Osteoblast (primary cell): ENCODE data around the gene TBC1D3B. TPM values are rescaled to one million over a fixed set of nuclear protein-coding genes. Genes with fewer than 3 reads are reported as not detected.
"Not testable (repeated sequence)": the region's sequence is repeated elsewhere in the genome, so short reads cannot be mapped to it uniquely, and the experiment has no call there.

Experiments used
- DNase-seq: peaks from one replicate; pipeline ENCODE4 v3.0.0; 2011; ENCODE audit warnings: low spot score, mixed read lengths; ENCODE audit not compliant: insufficient read length; ENCODE audit errors: missing footprints
- H2AFZ ChIP-seq: 2 replicates; pipeline ENCODE4 v1.6.0; 2011; ENCODE audit warnings: mild to moderate bottlenecking, low read length
- H3K27ac ChIP-seq: 2 replicates; pipeline ENCODE4 v1.5.1; 2011; ENCODE audit warnings: mild to moderate bottlenecking, low read depth, low read length, moderate library complexity
- H3K27me3 ChIP-seq: 2 replicates; pipeline ENCODE4 v1.6.0; 2012; ENCODE audit warnings: mild to moderate bottlenecking, control low read depth, inconsistent platforms, low read length, moderate library complexity; ENCODE audit not compliant: insufficient read depth
- H3K36me3 ChIP-seq: 2 replicates; pipeline ENCODE4 v1.5.1; 2011; ENCODE audit warnings: mild to moderate bottlenecking, low read length, control low read depth, moderate library complexity; ENCODE audit not compliant: insufficient read depth
- H3K4me1 ChIP-seq: 2 replicates; pipeline ENCODE4 v1.5.1; 2011; ENCODE audit warnings: mild to moderate bottlenecking, low read length, control low read depth, moderate library complexity; ENCODE audit not compliant: insufficient read depth
- H3K4me2 ChIP-seq: 2 replicates; pipeline ENCODE4 v1.6.0; 2011; ENCODE audit warnings: mild to moderate bottlenecking, low read length; ENCODE audit not compliant: insufficient read depth
- H3K4me3 ChIP-seq: fragments of 200-600 bp; sonication (generic); 3 replicates; pipeline ENCODE4 v1.5.1; 2012; ENCODE audit warnings: mild to moderate bottlenecking, low read length, inconsistent platforms; ENCODE audit not compliant: insufficient read depth
- H3K79me2 ChIP-seq: 2 replicates; pipeline ENCODE4 v1.6.0; 2012; ENCODE audit warnings: mild to moderate bottlenecking, low read length, control low read depth, inconsistent platforms; ENCODE audit not compliant: insufficient read depth
- H3K9me3 ChIP-seq: 2 replicates; pipeline ENCODE4 v1.5.1; 2011; ENCODE audit warnings: low read depth, low read length, control low read depth
- H4K20me1 ChIP-seq: 2 replicates; pipeline ENCODE4 v1.6.0; 2012; ENCODE audit warnings: mild to moderate bottlenecking, low read length, control low read depth; ENCODE audit not compliant: insufficient read depth
- total RNA-seq: library from RNA; depleted of rRNA; stranded (reverse); fragments of >200 nt; gene quantifications from 2 replicates; pipeline ENCODE4 v1.2.3, GENCODE V29; 2012
- TF ChIP-seq, protein P1 (sequence below): IDR thresholded peaks from 2 replicates; pipeline ENCODE4 v1.5.1; 2011; ENCODE audit warnings: mild to moderate bottlenecking, low read depth, low read length, moderate library complexity; ENCODE audit errors: extremely low read depth

TBC1D3B gene
- total RNA-seq, 1 donor: 0.36 TPM

GRCh38 chr17:36197387-36197703, 20.9 kb upstream of the TBC1D3B start:
- TF ChIP-seq, protein P1, sequence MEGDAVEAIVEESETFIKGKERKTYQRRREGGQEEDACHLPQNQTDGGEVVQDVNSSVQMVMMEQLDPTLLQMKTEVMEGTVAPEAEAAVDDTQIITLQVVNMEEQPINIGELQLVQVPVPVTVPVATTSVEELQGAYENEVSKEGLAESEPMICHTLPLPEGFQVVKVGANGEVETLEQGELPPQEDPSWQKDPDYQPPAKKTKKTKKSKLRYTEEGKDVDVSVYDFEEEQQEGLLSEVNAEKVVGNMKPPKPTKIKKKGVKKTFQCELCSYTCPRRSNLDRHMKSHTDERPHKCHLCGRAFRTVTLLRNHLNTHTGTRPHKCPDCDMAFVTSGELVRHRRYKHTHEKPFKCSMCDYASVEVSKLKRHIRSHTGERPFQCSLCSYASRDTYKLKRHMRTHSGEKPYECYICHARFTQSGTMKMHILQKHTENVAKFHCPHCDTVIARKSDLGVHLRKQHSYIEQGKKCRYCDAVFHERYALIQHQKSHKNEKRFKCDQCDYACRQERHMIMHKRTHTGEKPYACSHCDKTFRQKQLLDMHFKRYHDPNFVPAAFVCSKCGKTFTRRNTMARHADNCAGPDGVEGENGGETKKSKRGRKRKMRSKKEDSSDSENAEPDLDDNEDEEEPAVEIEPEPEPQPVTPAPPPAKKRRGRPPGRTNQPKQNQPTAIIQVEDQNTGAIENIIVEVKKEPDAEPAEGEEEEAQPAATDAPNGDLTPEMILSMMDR: no peak
- Histone ChIP-seq H3K9me3 (no peaks in the 10 kb centered on the region), H3K4me3 (no peak overlapping the region), H3K27me3 (peaks cover 5% of the 10 kb centered on the region), H3K79me2 (no peaks in the 10 kb centered on the region), H3K27ac (no peak overlapping the region), H3K4me1 (peaks cover 5% of the 10 kb centered on the region), H3K36me3 (no peaks in the 10 kb centered on the region), H3K4me2 (peak overlapping the region; percentile 36), H4K20me1 (no peaks in the 10 kb centered on the region), H2AFZ (no peak overlapping the region)
- DNase-seq: no peak

- no peaks in the 10 kb centered on the region for H4K20me1 ChIP-seq
- peaks cover 10% of the 10 kb centered on the region for H3K4me1 ChIP-seq
- peaks cover 5% of the 10 kb centered on the region for H3K27me3 ChIP-seq
- H3K4me3 ChIP-seq: no peak overlapping the region
- H3K36me3 ChIP-seq: no peaks in the 10 kb centered on the region
- no peak overlapping the region for H2AFZ ChIP-seq
- no peak overlapping the region for H3K27ac ChIP-seq
- no peak overlapping the region for H3K4me2 ChIP-seq
- no peak for DNase-seq
- no peaks in the 10 kb centered on the region for H3K9me3 ChIP-seq
- TF ChIP-seq, protein P1: no peak
- no peaks in the 10 kb centered on the region for H3K79me2 ChIP-seq
Observed at GRCh38 chr17:36196131-36196486, 19.7 kb upstream of the TBC1D3B start.

- TF ChIP-seq, protein P1: no peak
- Histone ChIP-seq H3K4me3 (no peak overlapping the region), H3K27me3 (peaks cover 5% of the 10 kb centered on the region), H3K9me3 (no peaks in the 10 kb centered on the region), H3K4me1 (peaks cover 10% of the 10 kb centered on the region), H3K36me3 (no peaks in the 10 kb centered on the region), H3K4me2 (no peak overlapping the region), H2AFZ (no peak overlapping the region), H3K27ac (no peak overlapping the region), H4K20me1 (no peaks in the 10 kb centered on the region), H3K79me2 (no peaks in the 10 kb centered on the region)
- DNase-seq: no peak
Observed at GRCh38 chr17:36195434-36196130, 19.1 kb upstream of the TBC1D3B start.

GRCh38 chr17:36194832-36195433, 18.5 kb upstream of the TBC1D3B start:
- DNase-seq, H3K36me3 ChIP-seq, H2AFZ ChIP-seq, H3K9me3 ChIP-seq, H4K20me1 ChIP-seq, H3K4me3 ChIP-seq, H3K27me3 ChIP-seq, H3K4me2 ChIP-seq, H3K27ac ChIP-seq, H3K79me2 ChIP-seq: not testable (repeated sequence)
- peaks cover 10% of the 10 kb centered on the region for H3K4me1 ChIP-seq

- H4K20me1 ChIP-seq, H3K79me2 ChIP-seq, DNase-seq, H3K9me3 ChIP-seq, H3K36me3 ChIP-seq, H3K4me2 ChIP-seq, H3K27ac ChIP-seq, H3K4me3 ChIP-seq, H2AFZ ChIP-seq, H3K27me3 ChIP-seq: not testable (repeated sequence)
- H3K4me1 ChIP-seq: peaks cover 10% of the 10 kb centered on the region
Observed at GRCh38 chr17:36194147-36194831, 17.9 kb upstream of the TBC1D3B start.
